HG02884 (cell line): ENCODE measurements around the gene PRR3.

Experiments used
- ATAC-seq: cut with Tn5 transposase; IDR thresholded peaks from one replicate; pipeline ENCODE4 v1.9.1; 2021; ENCODE audit warnings: mild to moderate bottlenecking, moderate library complexity; ENCODE audit not compliant: unreplicated experiment

Gene PRR3

GRCh38 chr6:30611150-30611855, 54.2 kb downstream of the PRR3 start:
- no peak for ATAC-seq

- ATAC-seq = no peak
Measured at GRCh38 chr6:30611856-30612194, 54.7 kb downstream of the PRR3 start.

DNA sequence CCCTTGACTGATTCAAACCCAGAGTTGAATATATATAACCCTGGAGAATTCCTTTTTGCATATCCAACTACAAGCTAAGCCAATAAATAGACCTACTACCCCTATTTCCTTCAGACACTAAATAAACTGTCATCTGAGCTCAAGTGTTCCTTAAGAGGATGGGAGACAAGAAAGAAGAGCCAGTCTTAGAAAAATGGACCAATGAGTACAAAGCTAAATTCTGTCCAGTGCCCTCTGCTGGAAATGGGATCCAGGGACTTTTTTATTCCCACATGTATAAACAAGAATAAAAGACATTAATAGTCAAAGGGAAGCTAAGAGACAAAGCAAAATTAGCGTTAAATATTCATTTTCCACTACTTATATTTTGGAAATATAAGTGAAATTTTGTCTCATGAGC, 55.1 kb downstream of the PRR3 start:
- ATAC-seq = no peak

DNA sequence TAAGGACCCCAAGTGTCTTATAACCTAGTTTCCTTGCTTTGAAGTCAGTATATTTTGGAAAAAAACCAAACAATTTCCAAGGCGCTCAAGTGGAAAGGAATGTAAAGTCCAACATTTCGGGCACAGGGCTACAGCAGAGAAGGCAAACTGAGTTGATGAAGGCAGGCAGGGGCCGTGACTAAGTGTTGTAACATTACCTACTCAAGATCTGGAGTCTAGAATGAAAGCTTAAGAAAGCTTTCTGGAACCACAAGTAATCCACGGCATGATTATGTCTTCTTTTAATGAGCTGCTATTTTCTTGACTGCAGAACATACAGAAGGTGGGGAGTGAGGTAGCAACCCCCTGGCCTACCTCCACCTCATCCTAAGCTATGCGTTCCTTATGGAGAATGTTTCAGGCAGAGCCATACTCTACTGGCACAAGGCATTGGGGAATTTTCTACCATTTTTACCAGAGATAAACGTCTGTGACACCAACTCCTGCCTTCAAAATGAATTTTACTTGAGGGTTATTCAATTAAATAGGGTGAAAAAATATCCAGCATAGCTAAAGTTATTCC, 55.7 kb downstream of the PRR3 start:
- ATAC-seq = no peak
